ENCODE measurements around the gene ZNF778. TPM values are rescaled to one million over a fixed set of nuclear protein-coding genes. Genes with fewer than 3 reads are reported as not detected.

Gene ZNF778
- total and polyA plus RNA-seq, 2 of the 13 experiments (the other 11 are each of a cell fraction or from before 2014, with no cell fraction given), result 3.8 to 7.2 TPM

GRCh38 chr16:89187032-89187769 is 30.3 kb upstream of the ZNF778 start (continued):
- TF ChIP-seq E2F1 (CRISPR knock-in tag; IDR thresholded peaks at IDR 0.05) (no peak), ZNF414 (CRISPR knock-in tag; IDR thresholded peaks at IDR 0.05) (no peak), CCAR2 (optimal IDR thresholded peaks at IDR 0.05; ENCODE audit: low read depth, low read length) (no peak), PLRG1 (conservative IDR thresholded peaks at IDR 0.05) (no peak), ZNF772 (CRISPR knock-in tag; IDR thresholded peaks at IDR 0.05) (no peak), ZNF609 (CRISPR knock-in tag; IDR thresholded peaks at IDR 0.05; ENCODE audit: borderline replicate concordance) (no peak), FOXO4 (CRISPR knock-in tag; conservative IDR thresholded peaks at IDR 0.05) (no peak), TAF15 (IDR thresholded peaks at IDR 0.05; ENCODE audit: low read depth, low read length, poor library complexity, severe bottlenecking) (no peak), HNRNPK (IDR thresholded peaks at IDR 0.05; ENCODE audit: low read depth, low read length, poor library complexity, severe bottlenecking) (no peak), ZNF329 (CRISPR knock-in tag; IDR thresholded peaks at IDR 0.05; ENCODE audit: low read depth) (no peak), ZNF552 (CRISPR knock-in tag; IDR thresholded peaks at IDR 0.05; ENCODE audit: borderline replicate concordance) (no peak), TEF (CRISPR knock-in tag; IDR thresholded peaks at IDR 0.05) (no peak), ZNF713 (CRISPR knock-in tag; IDR thresholded peaks at IDR 0.05) (no peak), ZNF3 (CRISPR knock-in tag; IDR thresholded peaks at IDR 0.05) (0 out of 2 replicates have a peak, but pooled peaks have one; percentile 17), SCMH1 (CRISPR knock-in tag; IDR thresholded peaks at IDR 0.05; ENCODE audit: borderline replicate concordance) (no peak), CSRNP1 (CRISPR knock-in tag; IDR thresholded peaks at IDR 0.05) (peak; percentile 6; the same call in 1 of the 2 replicates), LCORL (IDR thresholded peaks at IDR 0.05) (no peak), LCORL (CRISPR knock-in tag; IDR thresholded peaks at IDR 0.05) (peak; percentile 46; the same call in 1 of the 2 replicates)

Data from HepG2 (cell line).